GM19023 (cell line): Measurements from ENCODE around the gene RAP1B.
"Not testable (repeated sequence)": the region's sequence is repeated elsewhere in the genome, so short reads cannot be mapped to it uniquely, and the experiment has no call there.

Source experiments
- ATAC-seq: cut with Tn5 transposase; IDR thresholded peaks from one replicate; pipeline ENCODE4 v1.9.1; 2021; ENCODE audit warnings: mild to moderate bottlenecking, moderate library complexity; ENCODE audit not compliant: unreplicated experiment

The RAP1B gene

GRCh38 chr12:68632486-68632885 is 21.8 kb downstream of the RAP1B start:
- no peak for ATAC-seq

GRCh38 chr12:68633614-68634558 is 23.2 kb downstream of the RAP1B start:
- ATAC-seq: no peak

DNA sequence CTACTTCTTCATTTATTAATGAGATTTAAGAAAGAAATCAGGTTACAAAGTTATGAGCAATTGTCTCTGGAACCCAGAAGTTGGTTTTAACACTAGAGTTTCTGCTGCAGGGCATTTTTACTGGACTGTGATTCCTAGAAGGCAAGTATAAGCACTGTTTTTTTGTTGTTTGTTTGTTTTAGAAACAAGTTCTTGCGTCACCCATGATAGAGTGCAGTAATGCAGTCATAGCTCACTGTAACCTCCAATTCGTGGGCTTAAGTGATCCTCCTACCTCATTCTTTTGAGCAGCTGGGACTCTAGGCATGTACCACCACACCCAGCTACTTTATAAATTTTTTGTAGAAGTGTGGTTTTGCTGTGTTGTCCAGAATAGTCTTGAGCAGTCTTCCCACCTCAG is 25.6 kb downstream of the RAP1B start:
- ATAC-seq: no peak

DNA sequence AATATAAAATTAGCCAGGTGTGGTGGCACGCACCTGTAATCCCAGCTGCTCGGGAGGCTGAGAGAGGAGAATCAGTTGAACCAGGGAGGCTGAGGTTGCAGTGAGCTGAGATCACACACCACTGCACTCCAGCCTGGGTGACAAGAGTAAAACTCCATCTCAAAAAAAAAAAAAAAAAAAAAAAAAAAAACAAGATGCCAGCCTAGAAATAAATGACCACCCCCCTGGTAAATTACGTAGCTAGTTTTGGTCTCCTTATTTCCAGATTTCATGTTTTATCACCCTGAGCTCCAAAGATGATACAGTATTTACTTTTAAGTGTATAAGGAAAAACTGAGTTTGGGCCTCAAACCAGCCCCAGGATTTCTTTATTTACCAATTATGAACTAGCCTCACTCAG is 26.7 kb downstream of the RAP1B start:
- ATAC-seq: not testable (repeated sequence)

DNA sequence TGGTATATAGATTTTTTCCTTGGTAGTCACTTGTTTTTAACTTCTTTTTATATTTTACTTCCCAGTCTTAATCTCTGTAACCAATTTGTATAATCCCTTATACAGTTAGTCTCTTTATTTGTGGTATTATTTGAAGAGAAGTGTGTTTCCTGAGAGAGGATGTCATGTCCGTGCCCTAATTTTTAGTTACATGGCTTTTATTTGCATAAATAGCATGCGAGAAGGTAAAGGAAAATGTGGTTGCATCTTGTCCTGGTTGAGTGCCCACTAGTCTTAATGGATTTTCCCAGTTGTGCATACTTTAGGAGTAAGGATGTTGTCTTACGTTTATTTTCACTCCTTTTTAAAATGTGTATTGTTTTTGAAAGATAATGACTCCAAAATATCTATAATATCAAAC is 27.5 kb downstream of the RAP1B start:
- no peak for ATAC-seq

DNA sequence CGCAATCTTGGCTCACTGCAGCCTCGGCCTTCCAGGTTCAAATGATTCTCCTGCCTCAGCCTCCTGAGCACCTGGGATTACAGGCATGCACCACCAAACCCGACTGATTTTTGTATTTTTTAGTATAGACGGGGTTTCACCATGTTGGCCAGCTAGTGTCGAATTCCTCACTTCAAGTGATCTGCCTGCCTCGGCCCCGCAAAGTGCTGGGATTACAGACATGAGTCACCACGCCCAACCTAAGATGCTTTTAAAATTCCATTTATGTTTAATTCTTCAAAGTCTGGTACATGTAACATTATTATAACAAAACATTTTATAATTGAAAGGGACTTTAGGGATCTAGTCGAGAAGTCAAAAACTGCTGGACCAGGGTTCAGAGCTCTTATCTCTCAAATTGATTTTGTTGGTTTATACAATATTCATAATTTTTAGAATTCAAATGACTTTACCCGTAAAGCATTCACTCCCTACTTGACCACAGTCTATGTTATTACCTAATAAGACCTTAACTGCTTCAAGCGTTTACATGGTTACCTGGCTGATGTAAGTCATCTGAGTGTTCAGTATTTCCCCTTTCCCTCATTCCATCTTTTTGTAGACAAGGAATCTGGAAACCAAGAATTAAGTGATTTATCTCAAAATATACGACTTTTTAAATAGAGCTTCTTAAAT is 28.2 kb downstream of the RAP1B start:
- ATAC-seq: no peak

DNA sequence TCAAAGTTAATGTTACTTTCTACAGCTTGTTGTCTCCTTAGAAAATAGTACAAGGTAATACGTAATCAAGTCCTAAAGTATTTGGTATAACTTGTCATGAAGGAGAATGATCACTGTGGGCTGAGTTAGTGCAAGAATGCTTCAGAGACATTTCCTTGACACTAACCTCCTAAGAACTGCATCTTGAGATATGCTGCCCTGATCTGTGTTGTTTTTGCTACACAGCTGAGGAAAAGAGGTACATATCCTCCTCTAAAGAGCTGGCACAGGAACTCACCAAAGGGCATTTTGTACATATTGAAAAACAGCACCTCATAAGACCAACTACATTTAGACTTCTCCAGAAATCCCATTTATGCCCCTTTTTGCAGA is 28.7 kb downstream of the RAP1B start:
- ATAC-seq: no peak

DNA sequence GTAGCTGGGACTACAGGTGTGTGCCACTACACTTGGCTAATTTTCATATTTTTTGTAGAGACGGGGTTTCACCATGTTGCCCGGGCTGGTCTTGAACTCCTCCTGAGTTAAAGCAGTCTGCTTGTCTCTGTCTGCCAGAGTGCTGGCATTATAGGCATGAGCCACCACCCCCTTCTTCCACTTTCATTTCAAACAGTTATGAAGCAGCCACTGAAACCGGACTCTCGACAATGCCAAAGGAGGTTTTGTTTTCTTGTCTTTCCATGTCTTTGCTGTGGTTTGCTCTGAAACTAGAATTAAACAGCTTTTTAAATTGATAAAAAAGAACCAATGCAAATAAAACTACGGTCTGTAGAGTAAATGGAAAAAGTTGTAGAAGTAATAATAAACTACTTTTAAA is 30.4 kb downstream of the RAP1B start:
- peak; percentile 94 for ATAC-seq

- no peak for ATAC-seq
Measured at GRCh38 chr12:68646484-68646883, 35.8 kb downstream of the RAP1B start.

DNA sequence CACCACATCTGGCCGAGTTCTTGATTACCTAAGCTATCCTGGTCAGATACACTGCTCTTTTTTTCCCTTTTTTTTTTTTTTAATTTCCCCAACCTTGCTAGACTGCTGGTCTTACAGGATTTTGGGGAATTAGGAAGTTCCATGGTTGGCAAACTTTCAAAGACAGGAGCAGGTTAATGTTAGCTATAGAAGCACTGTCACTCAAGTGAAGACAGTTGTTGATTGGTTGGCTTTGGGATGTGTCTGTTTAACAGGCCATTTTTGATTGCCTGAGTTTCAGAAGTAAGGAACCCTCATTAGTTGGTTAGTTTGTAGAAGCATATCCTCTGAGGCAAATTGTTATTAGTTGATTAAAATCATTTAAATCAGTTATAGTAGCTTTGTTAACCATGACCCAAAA is 36.8 kb downstream of the RAP1B start:
- no peak for ATAC-seq

GRCh38 chr12:68648179-68648578 is 37.5 kb downstream of the RAP1B start:
- no peak for ATAC-seq

DNA sequence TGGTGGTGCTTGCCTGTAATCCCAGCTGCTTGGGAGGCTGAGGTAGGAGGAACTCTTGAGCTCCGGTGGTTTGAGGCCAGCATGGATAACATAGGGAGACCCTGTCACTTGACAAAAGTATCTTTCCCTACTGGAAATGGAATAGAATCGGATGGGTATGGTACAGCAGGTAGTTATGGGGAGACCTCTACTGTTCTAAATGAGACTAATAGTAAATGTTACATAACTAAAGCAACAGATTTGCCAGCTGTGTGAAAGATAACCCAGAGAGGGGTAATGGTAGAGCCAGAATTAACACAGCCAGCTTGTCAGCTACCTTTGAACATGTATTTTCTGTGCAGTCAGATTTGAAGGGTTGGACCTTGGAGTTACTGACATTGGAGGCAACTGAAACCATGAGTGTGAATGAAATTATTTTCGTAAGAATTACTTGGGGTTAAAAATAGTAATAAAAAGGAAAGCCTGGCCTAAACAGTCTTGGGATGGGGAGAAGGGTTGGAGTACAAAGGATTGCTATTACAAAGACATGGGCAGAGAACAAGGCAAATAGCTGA is 54.4 kb downstream of the RAP1B start:
- no peak for ATAC-seq

DNA sequence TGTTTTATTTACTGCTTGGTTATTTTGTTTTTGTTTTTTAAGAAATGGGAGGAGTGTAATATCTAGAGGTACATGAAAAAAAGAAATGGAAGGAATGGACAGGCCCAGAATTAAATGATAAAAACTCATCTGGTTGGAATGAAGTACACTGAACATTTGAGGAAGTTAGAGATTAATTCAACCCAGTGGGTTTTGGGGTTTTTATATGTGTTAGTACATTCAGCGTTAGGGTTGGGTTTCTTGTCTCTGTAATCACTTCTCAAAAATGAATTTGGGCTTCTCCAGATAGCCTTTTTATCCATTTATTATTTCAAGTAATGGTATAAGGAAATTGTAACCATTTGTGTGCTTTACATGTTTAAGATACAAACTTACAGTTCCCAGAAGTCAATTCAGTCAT is 56.6 kb downstream of the RAP1B start:
- no peak for ATAC-seq

- no peak for ATAC-seq
Measured at GRCh38 chr12:68667896-68668295, 57.2 kb downstream of the RAP1B start.

GRCh38 chr12:68671179-68671578 is 60.5 kb downstream of the RAP1B start:
- no peak for ATAC-seq

- ATAC-seq: no peak
Measured at GRCh38 chr12:68673788-68674187, 63.1 kb downstream of the RAP1B start.

DNA sequence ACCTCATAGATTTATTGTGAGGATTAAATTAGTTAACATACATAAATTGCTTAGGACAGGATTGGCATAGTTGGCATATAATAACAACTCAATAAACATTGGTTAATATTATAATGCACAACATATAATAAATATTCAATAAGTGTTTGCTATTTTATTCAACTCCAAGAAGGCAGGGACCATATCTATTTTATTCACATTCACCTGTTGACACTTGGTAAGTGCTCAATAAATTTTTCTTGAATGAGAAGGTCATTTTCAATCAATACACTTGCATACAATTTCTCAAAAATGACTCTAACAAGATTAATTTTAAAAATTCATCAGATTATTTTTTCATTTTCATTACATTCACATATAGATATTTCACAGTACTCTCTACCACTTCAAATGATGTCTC is 63.7 kb downstream of the RAP1B start:
- ATAC-seq: no peak

GRCh38 chr12:68675101-68675842 is 64.6 kb downstream of the RAP1B start:
- no peak for ATAC-seq

- not testable (repeated sequence) for ATAC-seq
Measured at GRCh38 chr12:68676854-68677253, 66.2 kb downstream of the RAP1B start.

GRCh38 chr12:68686262-68686594 is 75.5 kb downstream of the RAP1B start:
- ATAC-seq: no peak
